GM19238 (cell line): ENCODE data around the gene RPTOR.

Source experiments
- DNase-seq: peaks from one replicate; pipeline ENCODE4 v3.0.0; 2011; ENCODE audit warnings: low spot score; ENCODE audit not compliant: insufficient read length

The RPTOR gene

GRCh38 chr17:80857756-80858171 is 313.1 kb downstream of the RPTOR start:
- no peak for DNase-seq

- DNase-seq: no peak
Measured at GRCh38 chr17:80858301-80859001, 313.8 kb downstream of the RPTOR start.

DNA sequence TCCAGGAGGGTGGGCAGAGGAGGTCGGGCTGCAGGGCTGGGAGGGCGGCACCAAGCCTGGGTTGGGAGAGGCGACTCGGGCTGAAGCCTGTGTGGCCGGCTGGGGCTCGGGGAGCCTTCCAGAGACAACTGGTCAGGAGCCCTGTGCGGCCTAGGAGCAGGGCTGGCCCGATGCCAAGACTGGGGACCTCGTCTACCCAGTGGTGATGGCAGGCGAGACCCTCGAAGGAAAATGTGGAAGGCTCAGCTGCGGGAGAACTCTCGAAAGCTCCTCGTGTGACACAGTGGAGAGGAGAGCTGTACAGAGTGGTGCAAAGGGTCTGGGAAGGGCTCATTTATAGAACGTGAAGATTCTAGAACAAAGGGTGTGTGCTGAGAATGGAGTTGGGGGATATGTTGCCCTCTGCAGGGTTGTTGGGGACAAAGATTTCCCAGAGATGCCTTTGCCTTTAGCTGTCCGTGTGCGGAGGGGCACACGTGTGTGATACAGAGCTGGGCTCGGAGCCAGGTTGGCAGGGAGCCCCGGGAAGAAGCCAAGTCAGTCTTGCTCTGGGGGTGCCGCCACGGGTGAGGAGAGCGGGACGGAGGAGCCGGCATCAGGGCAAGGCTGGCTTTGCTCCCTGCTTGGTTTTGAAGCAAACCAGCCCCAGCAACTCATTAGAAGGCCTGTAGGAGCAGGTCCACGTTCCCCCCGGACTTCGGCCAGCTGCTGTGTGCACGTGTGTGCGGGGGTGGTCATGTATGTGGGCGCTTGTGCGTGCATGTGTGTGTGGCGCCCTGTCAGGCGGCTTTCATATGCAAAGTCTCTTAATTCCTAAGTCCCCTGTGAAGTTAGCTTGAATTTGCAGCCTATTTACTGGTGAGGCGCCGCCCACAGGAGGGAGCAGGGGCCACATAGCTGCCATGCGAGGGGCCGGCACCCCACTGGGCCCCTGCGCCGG is 314.6 kb downstream of the RPTOR start:
- no peak for DNase-seq

GRCh38 chr17:80860101-80860671 is 315.5 kb downstream of the RPTOR start:
- no peak for DNase-seq

DNA sequence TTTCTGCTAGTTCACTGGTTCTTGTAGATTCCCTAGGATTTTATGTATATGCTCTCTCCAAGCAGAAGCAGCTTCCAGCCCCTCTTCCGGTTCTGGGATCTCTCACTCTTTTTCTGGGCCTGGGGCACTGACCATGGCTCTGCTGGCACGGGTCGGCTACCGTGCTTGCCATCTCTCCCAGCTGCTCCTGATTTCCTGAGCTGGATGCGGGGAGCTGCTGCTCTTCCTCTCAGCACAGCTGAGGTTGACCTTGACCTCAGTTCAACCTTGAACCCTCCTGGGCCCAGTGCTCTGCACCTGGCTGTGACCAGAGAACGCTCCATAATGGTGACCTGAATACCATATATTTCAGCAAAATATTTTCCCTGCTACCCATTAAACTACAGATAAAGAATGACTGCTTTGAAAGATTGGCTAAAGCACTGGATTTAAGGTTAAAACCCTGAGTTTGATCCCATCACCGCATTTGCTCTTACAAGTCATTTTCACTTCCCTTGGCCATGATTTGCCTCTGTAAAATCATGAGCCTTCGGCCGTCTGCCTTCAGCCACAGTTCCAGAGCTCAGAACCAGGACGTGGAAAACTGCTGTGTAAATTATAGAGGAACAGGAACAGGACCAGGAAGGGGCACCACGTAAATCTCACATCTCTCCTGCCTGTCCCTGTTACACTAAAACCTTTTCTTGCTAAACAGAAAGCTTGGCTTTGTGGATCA is 316.2 kb downstream of the RPTOR start:
- no peak for DNase-seq

DNA sequence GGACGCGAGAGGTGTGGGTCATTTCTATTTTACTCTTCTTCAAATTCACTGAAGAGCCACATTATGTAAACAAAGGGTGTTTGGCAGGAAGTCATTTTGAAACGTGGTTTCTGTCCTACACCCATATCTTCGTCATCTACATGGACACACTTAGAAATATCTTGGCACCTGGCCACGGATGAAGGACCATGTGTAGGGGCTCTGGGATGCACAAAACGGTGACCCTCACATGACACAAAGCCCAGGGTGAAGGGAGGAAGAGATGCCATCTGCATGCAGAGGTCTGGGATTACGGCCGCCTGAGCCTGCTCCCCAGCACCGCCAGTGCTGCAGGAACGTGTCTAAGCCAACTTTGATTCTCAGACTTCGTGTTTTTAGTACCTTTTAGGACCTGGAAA is 316.8 kb downstream of the RPTOR start:
- DNase-seq: no peak

- no peak for DNase-seq
Measured at GRCh38 chr17:80861892-80862291, 317.3 kb downstream of the RPTOR start.

- DNase-seq: no peak
Measured at GRCh38 chr17:80862481-80862961, 317.9 kb downstream of the RPTOR start.

DNA sequence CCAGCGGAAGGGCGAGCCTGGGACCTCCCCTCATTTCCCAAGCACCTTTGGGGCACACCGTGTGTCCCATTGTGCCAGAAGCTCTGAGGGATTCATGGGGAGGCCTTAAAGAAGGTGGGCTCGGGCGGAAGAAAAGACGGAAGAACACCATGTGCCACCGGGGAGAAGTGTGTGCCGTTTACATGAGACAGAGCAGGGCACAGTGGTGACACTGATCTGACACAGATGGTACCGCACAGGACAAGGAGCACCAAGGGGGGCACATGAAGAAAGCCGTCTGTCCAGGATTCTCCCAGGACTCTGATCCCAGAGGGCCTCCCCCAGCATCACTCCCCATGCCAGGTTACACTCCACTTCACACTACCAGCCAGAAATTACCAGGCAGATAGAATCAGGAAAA is 318.3 kb downstream of the RPTOR start:
- no peak for DNase-seq

DNA sequence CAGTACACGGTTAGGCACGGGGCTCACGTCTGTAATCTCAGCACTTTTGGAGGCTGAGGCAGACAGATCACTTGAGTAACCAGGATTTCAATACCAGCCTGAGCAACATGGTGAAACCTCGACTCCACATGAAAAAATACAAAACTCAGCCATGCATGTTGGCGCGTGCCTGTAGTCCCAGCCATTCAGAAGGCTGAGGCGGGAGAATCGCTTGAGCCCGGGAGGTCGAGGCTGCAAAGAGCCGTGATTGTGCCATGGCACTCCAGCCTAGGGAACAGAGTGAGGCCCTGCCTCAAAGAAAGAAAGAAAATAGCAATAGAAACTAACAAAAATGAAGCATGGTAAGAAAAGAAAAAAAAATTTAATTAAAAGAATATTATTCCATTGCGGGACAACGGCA is 319.0 kb downstream of the RPTOR start:
- DNase-seq: no peak

DNA sequence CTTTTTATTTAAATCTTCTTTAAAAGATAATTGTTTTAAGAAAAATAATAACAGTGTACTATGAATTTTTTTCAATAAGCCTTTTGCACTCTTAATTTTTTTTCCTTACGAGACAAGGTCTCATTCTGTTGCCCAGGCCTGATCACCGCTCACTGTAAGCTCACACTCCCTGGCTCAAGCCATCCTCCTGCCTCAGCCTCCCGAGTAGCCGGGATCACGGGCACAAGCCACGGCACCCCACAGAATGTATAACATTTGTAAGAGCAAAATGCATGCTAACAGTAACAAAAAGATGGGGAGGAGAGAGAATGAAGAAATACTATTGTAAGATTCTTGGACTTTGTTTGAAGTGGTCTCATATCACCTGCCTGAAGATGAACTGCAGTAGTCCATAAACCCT is 320.1 kb downstream of the RPTOR start:
- DNase-seq: no peak

DNA sequence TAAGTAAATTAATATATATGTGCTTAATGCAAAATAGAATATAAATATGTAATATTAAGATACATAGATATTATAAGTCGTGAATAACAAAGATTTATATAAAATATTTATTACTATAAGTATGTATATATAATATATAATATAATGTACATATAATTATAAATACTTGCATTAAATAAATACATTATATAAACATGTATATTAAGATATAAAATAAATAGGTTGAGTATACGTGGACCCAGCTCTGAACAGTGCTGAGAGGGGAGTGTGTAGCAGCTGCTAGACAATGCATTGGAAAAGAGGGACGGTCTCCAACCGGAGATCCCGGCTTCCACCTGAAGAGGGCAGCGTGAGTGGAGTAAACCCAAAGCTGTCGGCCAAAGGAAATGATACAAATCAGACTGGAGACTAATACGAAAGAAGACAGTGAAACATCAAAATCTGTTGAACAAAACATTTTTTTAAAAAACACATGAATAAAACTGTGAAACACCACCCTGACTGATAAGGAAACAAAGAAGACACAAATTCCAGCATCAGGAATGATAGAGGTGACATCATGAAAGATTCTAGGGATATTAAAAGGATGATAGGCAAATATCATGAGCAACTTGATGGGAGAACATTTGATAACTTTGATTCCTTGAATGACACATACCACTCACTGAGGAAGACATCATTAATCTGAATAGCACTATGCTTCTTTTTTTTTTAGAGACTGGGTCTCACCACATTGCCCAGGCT is 321.6 kb downstream of the RPTOR start:
- DNase-seq: peak; percentile 61

DNA sequence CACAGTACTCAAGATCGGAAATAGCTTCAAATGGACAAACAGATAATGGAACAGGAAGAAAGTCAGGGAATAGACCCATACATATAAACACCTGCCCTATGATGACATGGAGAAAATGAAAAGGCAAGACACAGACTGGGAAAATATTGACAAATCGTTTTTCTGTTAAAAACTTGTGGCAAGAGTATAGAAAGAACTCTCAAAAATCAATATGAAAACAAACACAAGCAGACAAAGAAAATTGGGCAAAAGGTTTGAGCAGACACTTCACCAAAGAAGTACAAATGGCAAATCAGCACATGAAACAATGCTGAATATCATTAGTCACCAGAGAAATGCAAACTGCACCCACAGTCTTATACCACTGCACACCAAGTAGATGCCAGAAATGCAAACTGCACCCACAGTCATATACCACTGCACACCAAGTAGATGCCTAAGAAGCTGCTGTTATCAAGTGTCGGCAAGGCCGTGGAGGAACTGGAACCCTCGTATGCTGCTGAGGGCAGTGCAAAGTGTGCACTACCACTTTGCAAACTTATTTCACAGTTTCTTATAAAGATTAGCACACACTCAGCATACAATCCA is 323.5 kb downstream of the RPTOR start:
- DNase-seq: no peak

GRCh38 chr17:80869481-80870145 is 325.0 kb downstream of the RPTOR start:
- no peak for DNase-seq

- no peak for DNase-seq
Measured at GRCh38 chr17:80870401-80870800, 325.8 kb downstream of the RPTOR start.

- DNase-seq: no peak
Measured at GRCh38 chr17:80871341-80871740, 326.7 kb downstream of the RPTOR start.

DNA sequence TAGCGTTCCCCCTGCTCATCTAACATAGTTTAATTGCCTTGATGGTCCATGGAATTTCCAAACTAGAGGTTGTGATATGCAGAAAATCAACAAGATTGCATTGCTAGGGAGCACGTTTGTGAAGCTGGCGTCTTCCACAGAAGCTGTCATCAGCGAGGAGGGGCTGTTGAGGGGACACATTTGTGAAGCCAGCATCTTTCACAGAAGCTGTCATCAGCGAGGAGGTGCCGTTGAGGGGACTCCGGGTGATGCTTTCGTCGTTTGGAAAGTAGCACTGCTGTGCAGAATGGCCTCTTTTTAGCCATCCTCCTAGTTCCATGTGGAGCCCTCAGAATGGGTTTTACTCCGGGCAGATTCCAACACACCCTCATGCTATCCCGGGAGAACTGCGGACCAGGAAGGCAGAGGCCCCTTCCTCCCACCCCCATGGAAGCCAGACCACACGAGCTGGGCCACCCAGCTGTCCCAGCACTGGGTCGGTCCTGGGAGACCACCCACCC is 327.4 kb downstream of the RPTOR start:
- DNase-seq: no peak

DNA sequence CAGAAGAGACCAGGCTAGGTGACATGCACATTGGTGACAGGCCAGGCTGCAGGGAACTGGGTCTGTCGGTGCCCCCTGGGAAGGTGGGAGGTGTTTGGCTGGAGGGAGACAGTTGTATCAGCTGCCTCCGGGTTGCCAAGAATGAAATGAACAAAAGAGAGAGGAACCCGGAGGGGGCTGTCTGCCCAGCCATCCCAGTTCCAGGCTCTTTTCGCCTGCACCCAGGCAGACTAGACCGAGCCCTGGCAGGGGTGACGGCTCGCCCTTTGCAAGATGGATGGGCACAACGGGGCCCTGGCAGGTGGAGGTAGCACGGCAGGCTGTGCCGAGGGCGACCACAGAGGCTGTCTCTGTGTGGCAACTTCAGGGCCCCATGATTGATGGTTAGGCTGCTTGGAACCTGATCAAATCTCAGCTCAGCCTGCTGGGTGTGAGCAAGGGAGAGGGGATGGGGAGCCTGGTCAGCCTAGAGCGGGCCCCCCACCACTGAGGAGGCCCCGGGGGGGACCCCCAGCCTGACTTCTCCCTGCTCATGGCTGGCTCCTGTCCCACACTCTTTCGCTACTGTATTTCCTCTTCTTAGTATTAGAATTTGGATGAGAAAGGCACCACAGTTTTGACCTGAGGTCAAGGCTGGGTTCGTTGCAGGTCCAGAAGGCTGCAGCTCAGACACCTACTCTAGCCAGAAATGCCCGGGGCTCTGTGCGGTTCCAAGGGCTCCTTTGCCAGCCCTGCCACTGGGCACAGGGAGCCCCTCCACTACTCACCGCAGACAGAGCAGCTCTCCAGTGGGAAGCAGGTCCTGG is 328.1 kb downstream of the RPTOR start:
- no peak for DNase-seq
